ENCODE data around the gene MPPED1.

Gene MPPED1

GRCh38 chr22:43502306-43502874 is 90.6 kb downstream of the MPPED1 start:
- DNase-seq = no peak

- DNase-seq = no peak
Measured at GRCh38 chr22:43504068-43504467, 92.3 kb downstream of the MPPED1 start.

GRCh38 chr22:43504666-43505261 is 93.0 kb downstream of the MPPED1 start:
- no peak for DNase-seq

- DNase-seq = no peak
Measured at GRCh38 chr22:43505423-43505822, 93.6 kb downstream of the MPPED1 start.

GRCh38 chr22:43505896-43506295 is 94.1 kb downstream of the MPPED1 start:
- DNase-seq = no peak

GRCh38 chr22:43506487-43506886 is 94.7 kb downstream of the MPPED1 start:
- DNase-seq = no peak

- no peak for DNase-seq
Measured at GRCh38 chr22:43507235-43507634, 95.4 kb downstream of the MPPED1 start.

GRCh38 chr22:43508489-43508888 is 96.7 kb downstream of the MPPED1 start:
- DNase-seq = no peak

- DNase-seq = no peak
Measured at GRCh38 chr22:43509337-43509736, 97.5 kb downstream of the MPPED1 start.

- DNase-seq = no peak
Measured at GRCh38 chr22:43510281-43511070, 98.7 kb downstream of the MPPED1 start.

- no peak for DNase-seq
Measured at GRCh38 chr22:43511276-43511910, 99.6 kb downstream of the MPPED1 start.

- no peak for DNase-seq
Measured at GRCh38 chr22:43512279-43512678, 100.5 kb downstream of the MPPED1 start.

- DNase-seq = no peak
Measured at GRCh38 chr22:43514476-43515157, 102.8 kb downstream of the MPPED1 start.

- no peak for DNase-seq
Measured at GRCh38 chr22:43515411-43515810, 103.6 kb downstream of the MPPED1 start.

- DNase-seq = no peak
Measured at GRCh38 chr22:43515902-43516301, 104.1 kb downstream of the MPPED1 start.

GRCh38 chr22:43516386-43516785 is 104.6 kb downstream of the MPPED1 start:
- no peak for DNase-seq

- no peak for DNase-seq
Measured at GRCh38 chr22:43516996-43517635, 105.3 kb downstream of the MPPED1 start.

- no peak for DNase-seq
Measured at GRCh38 chr22:43520632-43521039, 108.8 kb downstream of the MPPED1 start.

- DNase-seq = no peak
Measured at GRCh38 chr22:43521716-43522115, 109.9 kb downstream of the MPPED1 start.

GRCh38 chr22:43526117-43526655 is 114.4 kb downstream of the MPPED1 start:
- DNase-seq = no peak

- DNase-seq = no peak
Measured at GRCh38 chr22:43526946-43527345, 115.1 kb downstream of the MPPED1 start.

- DNase-seq = no peak
Measured at GRCh38 chr22:43528601-43529360, 117.0 kb downstream of the MPPED1 start.

Measured in NCI-H1436 (cell line).